NB4 (cell line): ENCODE data around the gene DOCK9.

ENCODE experiments used
- DNase-seq: peaks from one replicate; pipeline ENCODE4 v3.0.0; 2010; ENCODE audit warnings: low read depth
- H3K4me3 ChIP-seq: one replicate; pipeline ENCODE4 v1.5.1; 2011; ENCODE audit warnings: mild to moderate bottlenecking, low read depth, low read length, moderate library complexity
- CTCF ChIP-seq: IDR thresholded peaks from one replicate; pipeline ENCODE4 v1.5.1; 2012; ENCODE audit warnings: low read depth, low read length
- MYC ChIP-seq: IDR thresholded peaks from 2 replicates; pipeline ENCODE4 v1.6.1; 2011; ENCODE audit warnings: low read depth, low read length
- POLR2A ChIP-seq: IDR thresholded peaks from 2 replicates; pipeline ENCODE4 v1.6.1; 2011; ENCODE audit warnings: mild to moderate bottlenecking; ENCODE audit not compliant: insufficient read length; ENCODE audit errors: extremely low read depth
- TF ChIP-seq, protein P1 (sequence below): IDR thresholded peaks from 2 replicates; pipeline ENCODE4 v1.6.1; 2011; ENCODE audit warnings: low read depth, low read length

The DOCK9 gene

DNA sequence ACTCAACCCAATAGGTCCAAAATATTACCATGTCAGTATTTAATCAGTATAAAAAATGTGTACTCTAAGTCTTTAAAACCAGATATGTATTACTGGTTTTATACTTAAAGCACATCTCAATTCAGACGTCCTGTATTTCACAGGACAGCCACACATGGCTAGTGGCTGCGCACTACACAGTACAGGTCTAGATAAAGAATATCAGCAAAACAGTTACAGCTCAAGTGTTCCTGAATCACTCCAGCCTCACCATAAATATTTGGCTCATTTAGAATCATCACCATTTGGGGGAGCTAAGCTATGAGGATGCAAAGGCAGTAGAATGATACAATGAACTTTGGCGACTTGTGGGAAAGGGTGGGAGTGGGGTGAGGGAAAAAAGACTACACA is 89.0 kb downstream of the DOCK9 start:
- DNase-seq: no peak
- no peak overlapping the region for H3K4me3 ChIP-seq
- no peak for TF ChIP-seq CTCF
- TF ChIP-seq, protein P1, sequence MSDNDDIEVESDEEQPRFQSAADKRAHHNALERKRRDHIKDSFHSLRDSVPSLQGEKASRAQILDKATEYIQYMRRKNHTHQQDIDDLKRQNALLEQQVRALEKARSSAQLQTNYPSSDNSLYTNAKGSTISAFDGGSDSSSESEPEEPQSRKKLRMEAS: no peak
- TF ChIP-seq POLR2A: no peak
- TF ChIP-seq MYC: no peak

DNA sequence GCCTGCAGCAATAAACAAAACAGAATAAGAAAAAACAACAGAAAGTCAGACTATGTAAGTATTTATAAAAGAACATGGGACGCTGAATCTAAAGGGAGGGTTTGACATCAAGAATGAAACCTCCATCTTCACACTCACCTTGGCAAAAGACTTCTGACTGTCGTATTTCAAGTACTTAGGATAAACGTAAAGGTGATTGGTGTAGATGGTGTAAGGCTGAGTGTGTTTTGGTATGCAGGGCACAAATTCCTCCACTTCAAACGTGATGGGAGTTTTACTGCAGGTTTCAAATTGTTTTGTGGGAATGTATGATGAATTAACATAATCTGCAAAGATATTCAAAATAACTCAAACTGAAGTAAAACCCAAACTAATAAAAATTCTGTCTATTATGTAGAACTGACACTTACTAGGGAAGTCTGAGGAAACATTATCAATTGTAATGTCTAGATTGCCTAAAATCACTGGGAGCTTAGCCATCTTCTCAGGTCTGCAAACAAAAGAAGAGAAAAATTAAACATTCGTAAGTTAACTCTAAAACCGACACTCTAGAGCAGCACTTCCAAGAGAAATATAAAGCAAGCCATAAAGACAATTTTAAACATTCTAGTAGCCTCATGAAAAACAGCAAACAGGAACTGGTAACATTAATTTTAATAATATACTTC is 89.5 kb downstream of the DOCK9 start:
- TF ChIP-seq CTCF: no peak
- no peak for TF ChIP-seq POLR2A
- no peak for TF ChIP-seq MYC
- TF ChIP-seq, protein P1: no peak
- H3K4me3 ChIP-seq: no peak overlapping the region
- DNase-seq: no peak

GRCh38 chr13:98886587-98887230 is 91.2 kb downstream of the DOCK9 start:
- no peak for TF ChIP-seq POLR2A
- no peak for TF ChIP-seq CTCF
- TF ChIP-seq MYC: no peak
- TF ChIP-seq, protein P1: no peak
- DNase-seq: no peak

GRCh38 chr13:98885600-98885999 is 92.3 kb downstream of the DOCK9 start:
- TF ChIP-seq MYC (no peak), POLR2A (no peak), CTCF (no peak)
- TF ChIP-seq, protein P1: no peak
- DNase-seq: no peak
- H3K4me3 ChIP-seq: no peak overlapping the region

More at GRCh38 chr13:98886587-98887230, 91.2 kb downstream of the DOCK9 start:
- no peak overlapping the region for H3K4me3 ChIP-seq

- TF ChIP-seq POLR2A: no peak
- TF ChIP-seq MYC: no peak
- TF ChIP-seq, protein P1: no peak
- TF ChIP-seq CTCF: no peak
- H3K4me3 ChIP-seq: no peak overlapping the region
- no peak for DNase-seq
Measured at GRCh38 chr13:98883998-98884397, 93.9 kb downstream of the DOCK9 start.
